H1 (cell line): ENCODE results near the gene FAS. TPM values are rescaled to one million over a fixed set of nuclear protein-coding genes. Genes with fewer than 3 reads are reported as not detected.

Source experiments
- CTCF ChIA-PET: fragments of 300-600 bp; sonication (Branson Sonifier 250); formaldehyde crosslinking; loops from one replicate; lab custom pipeline; 2021; ENCODE audit not compliant: partially characterized antibody; lab: Charles Lee
- POLR2A ChIA-PET: fragments of 300-600 bp; sonication (Branson Sonifier 250); formaldehyde crosslinking; loops from one replicate; lab custom pipeline; 2021; ENCODE audit warnings: inconsistent platforms; ENCODE audit not compliant: partially characterized antibody; lab: Charles Lee
- DNase-seq, 2 experiments: peaks; one replicate each; pipeline versions ENCODE4 v3.0.0 to v3.0.0-alpha.2; 2010 to 2022; ENCODE audit warnings: low spot score in 2 of 2, low read depth in 1 of 2, mixed read lengths in 1 of 2
- FAIRE-seq: peaks from 2 replicates; lab custom pipeline; 2011; peaks lifted over from hg19 to GRCh38; lab: Jason Lieb, UNC
- H2AFZ ChIP-seq: 2 replicates; pipeline ENCODE4 v1.8.1; 2012; ENCODE audit warnings: low read length, inconsistent platforms
- H2AK5ac ChIP-seq: 2 replicates; pipeline ENCODE4 v1.6.1; 2013; ENCODE audit warnings: low read depth, low read length
- H2BK120ac ChIP-seq: replicated peaks from 2 replicates; pipeline ENCODE3; 2013; ENCODE audit warnings: low read depth, low read length, inconsistent platforms
- H2BK12ac ChIP-seq: 2 replicates; pipeline ENCODE4 v1.6.1; 2013; ENCODE audit warnings: low read depth, low read length
- H2BK15ac ChIP-seq: 2 replicates; pipeline ENCODE4 v1.6.1; 2013; ENCODE audit warnings: low read length
- H2BK20ac ChIP-seq: 2 replicates; pipeline ENCODE4 v1.6.1; 2013; ENCODE audit warnings: low read length
- H2BK5ac ChIP-seq: 2 replicates; pipeline ENCODE4 v1.6.1; 2013; ENCODE audit warnings: low read depth, low read length
- H3K14ac ChIP-seq: 2 replicates; pipeline ENCODE4 v1.6.1; 2013; ENCODE audit warnings: inconsistent platforms; ENCODE audit not compliant: insufficient read length
- H3K18ac ChIP-seq: 2 replicates; pipeline ENCODE4 v1.6.1; 2013; ENCODE audit warnings: low read length; ENCODE audit errors: extremely low read depth
- H3K23ac ChIP-seq: 2 replicates; pipeline ENCODE4 v1.6.1; 2013; ENCODE audit warnings: inconsistent platforms; ENCODE audit not compliant: insufficient read length
- H3K23me2 ChIP-seq: 2 replicates; pipeline ENCODE4 v1.6.1; 2013; ENCODE audit warnings: low read depth, low read length
- H3K27ac ChIP-seq: 2 replicates; pipeline ENCODE4 v1.6.1; 2011; ENCODE audit warnings: low read depth, low read length, inconsistent platforms
- H3K27me3 ChIP-seq, 4 experiments: replicated peaks in 1 of 4; 1 replicate in 1 of 4; 2 replicates in 3 of 4; pipeline versions ENCODE4 v1.6.1 to v1.8.1; 2011 to 2013; ENCODE audit warnings: low read length in 3 of 4, mild to moderate bottlenecking in 3 of 4, inconsistent platforms in 2 of 4, mixed read lengths in 2 of 4, moderate library complexity in 1 of 4; ENCODE audit not compliant: control insufficient read depth in 3 of 4, insufficient read depth in 3 of 4; ENCODE audit errors: extremely low read depth in 1 of 4
- H3K36me3 ChIP-seq, 4 experiments: 2 replicates each; pipeline versions ENCODE4 v1.6.1 to v1.8.1; 2011 to 2013; ENCODE audit warnings: mild to moderate bottlenecking in 4 of 4, low read length in 3 of 4, moderate library complexity in 2 of 4, control low read depth in 1 of 4, inconsistent platforms in 1 of 4; ENCODE audit not compliant: insufficient read depth in 4 of 4, control insufficient read depth in 2 of 4
- H3K4ac ChIP-seq: replicated peaks from 2 replicates; pipeline ENCODE3; 2013; ENCODE audit warnings: low read length, low read depth, mixed read lengths, inconsistent platforms; ENCODE audit not compliant: insufficient read length
- H3K4me1 ChIP-seq, 4 experiments: replicated peaks in 1 of 4; 1 replicate in 1 of 4; 2 replicates in 3 of 4; pipeline versions ENCODE4 v1.6.1 to v1.8.1; 2011 to 2013; ENCODE audit warnings: low read length in 3 of 4, inconsistent platforms in 2 of 4, mixed read lengths in 1 of 4; ENCODE audit not compliant: insufficient read depth in 4 of 4, control insufficient read depth in 3 of 4
- H3K4me2 ChIP-seq, 2 experiments: 2 replicates each; pipeline versions ENCODE4 v1.6.1 to v1.8.1; 2011 to 2013; ENCODE audit warnings: low read depth in 2 of 2, low read length in 2 of 2, control low read depth in 1 of 2, inconsistent platforms in 1 of 2, mild to moderate bottlenecking in 1 of 2; ENCODE audit not compliant: insufficient read depth in 1 of 2
- H3K4me3 ChIP-seq, 4 experiments: fragments of 200-600, 300-600 bp in 1 of 4; sonication (generic), shearing (Covaris generic), sonication (Bioruptor Twin) in 1 of 4; 2 replicates each; pipeline versions ENCODE4 v1.5.1 to v1.8.1; 2011 to 2016; ENCODE audit warnings: low read length in 4 of 4, low read depth in 3 of 4, control low read depth in 2 of 4, inconsistent platforms in 2 of 4, mild to moderate bottlenecking in 2 of 4, mixed read lengths in 1 of 4, moderate library complexity in 1 of 4; ENCODE audit not compliant: insufficient read depth in 2 of 4; ENCODE audit errors: extremely low read depth in 1 of 4
- H3K56ac ChIP-seq: replicated peaks from 2 replicates; pipeline ENCODE3; 2013; ENCODE audit warnings: low read depth, mild to moderate bottlenecking, mixed read lengths, low read length, inconsistent platforms; ENCODE audit not compliant: insufficient read length
- H3K79me1 ChIP-seq: 2 replicates; pipeline ENCODE4 v1.6.1; 2013; ENCODE audit warnings: low read depth, low read length, control low read depth
- H3K79me2 ChIP-seq, 2 experiments: 2 replicates each; pipeline versions ENCODE4 v1.6.1 to v1.8.1; 2012 to 2013; ENCODE audit warnings: low read length in 2 of 2, mild to moderate bottlenecking in 2 of 2, inconsistent platforms in 1 of 2; ENCODE audit not compliant: insufficient read depth in 2 of 2, control insufficient read depth in 1 of 2
- H3K9ac ChIP-seq, 4 experiments: replicated peaks in 1 of 4; 1 replicate in 1 of 4; 2 replicates in 3 of 4; pipeline versions ENCODE4 v1.6.1 to v1.8.1; 2011 to 2013; ENCODE audit warnings: low read depth in 3 of 4, low read length in 3 of 4, control low read depth in 2 of 4, mild to moderate bottlenecking in 2 of 4, moderate library complexity in 2 of 4, inconsistent platforms in 1 of 4; ENCODE audit errors: extremely low read depth in 1 of 4
- H3K9me3 ChIP-seq, 2 experiments: 2 replicates each; pipeline versions ENCODE4 v1.6.1 to v1.8.1; 2012 to 2013; ENCODE audit warnings: mild to moderate bottlenecking in 2 of 2, moderate library complexity in 2 of 2, control low read depth in 1 of 2, inconsistent platforms in 1 of 2, low read depth in 1 of 2, low read length in 1 of 2, mixed read lengths in 1 of 2; ENCODE audit not compliant: insufficient read depth in 2 of 2
- H4K20me1 ChIP-seq, 2 experiments: replicated peaks in 1 of 2; 2 replicates each; pipeline versions ENCODE3 to v1.8.1; 2011 to 2013; ENCODE audit warnings: inconsistent platforms in 2 of 2, low read length in 2 of 2, mild to moderate bottlenecking in 1 of 2; ENCODE audit not compliant: insufficient read depth in 2 of 2, control insufficient read depth in 1 of 2
- H4K5ac ChIP-seq: 2 replicates; pipeline ENCODE4 v1.6.1; 2013; ENCODE audit warnings: low read length, low read depth, mixed read lengths, inconsistent platforms; ENCODE audit not compliant: insufficient read length
- H4K8ac ChIP-seq: 2 replicates; pipeline ENCODE4 v1.8.0; 2013; ENCODE audit warnings: mild to moderate bottlenecking, moderate library complexity, low read length, inconsistent platforms; ENCODE audit not compliant: insufficient read depth; ENCODE audit errors: extremely low read depth
- H4K91ac ChIP-seq: replicated peaks from 2 replicates; pipeline ENCODE3; 2013; ENCODE audit warnings: low read length, mixed read lengths, inconsistent platforms; ENCODE audit not compliant: insufficient read length
- BACH1 ChIP-seq: IDR thresholded peaks from 2 replicates; pipeline ENCODE4 v1.6.1; 2012; ENCODE audit warnings: low read length, improper control_type of control experiment
- CEBPB ChIP-seq: IDR thresholded peaks from 2 replicates; pipeline ENCODE4 v1.6.1; 2012; ENCODE audit warnings: low read depth, low read length
- MAFK ChIP-seq: IDR thresholded peaks from 2 replicates; pipeline ENCODE4 v1.6.1; 2012; ENCODE audit warnings: low read depth, mild to moderate bottlenecking, improper control_type of control experiment, low read length
- PHF8 ChIP-seq: fragments of 200-600 bp; sonication (generic); conservative IDR thresholded peaks from 2 replicates; pipeline ENCODE4 v1.7.1; 2012; ENCODE audit warnings: low read depth, mild to moderate bottlenecking, inconsistent platforms, low read length, moderate library complexity
- RXRA ChIP-seq: IDR thresholded peaks from 2 replicates; pipeline ENCODE4 v1.6.1; 2011; ENCODE audit warnings: low read depth, mild to moderate bottlenecking, low read length, moderate library complexity; ENCODE audit not compliant: insufficient read depth
- WGBS, 2 experiments: shearing (Covaris generic) in 1 of 2; methylation state at CpG; one replicate each; pipeline versions ENCODE4 v1.1.6 to v1.1.7; 2013 to 2015; ENCODE audit warnings: low lambda C conversion rate in 2 of 2, mixed read lengths in 2 of 2, inconsistent platforms in 1 of 2, low coverage in 1 of 2, missing lambda C conversion rate in 1 of 2; ENCODE audit not compliant: insufficient replicate concordance in 2 of 2, insufficient coverage in 1 of 2, insufficient read length in 1 of 2; ENCODE audit errors: extremely low coverage in 1 of 2, missing lambda C conversion rate in 1 of 2; 5-methylcytosine and 5-hydroxymethylcytosine counted together
- polyA plus RNA-seq, 7 experiments: library from polyadenylated mRNA; depleted of rRNA in 3 of 7; stranded (reverse) in 5 of 7; unstranded in 2 of 7; fragments of >200 nt in 5 of 7; fragments of 200-250 nt in 2 of 7; gene quantifications; 1 replicate in 5 of 7; 2 replicates in 1 of 7; 4 replicates in 1 of 7; pipeline versions ENCODE4 v1.2.1 to v1.2.3, GENCODE V29; 2011 to 2013; ENCODE audit warnings: missing spikeins in 2 of 7, mixed read lengths in 2 of 7
- total RNA-seq: library from RNA; stranded (reverse); fragmentation: NEBNext Ultra II Directional; extraction: Animal tissue kit (Norgen Biotek cat#: 25700); gene quantifications from 2 replicates; pipeline ENCODE4 v1.2.1, GENCODE V29; 2021

The FAS gene
- total and polyA plus RNA-seq, 2 of the 8 experiments (the other 6 are each of a cell fraction or from before 2014, with no cell fraction given), result 4.0 to 6.7 TPM

GRCh38 chr10:89032141-89032891 is 41.7 kb downstream of the FAS start:
- H3K79me2 ChIP-seq, result no peaks in the 10 kb centered on the region
- ChIA-PET POLR2A (no interaction called here), CTCF (interaction anchor here (0.9 to 4.6 kb wide), 10 partner anchors 10 to 196 kb away, joined by 3 to 100 read pairs (median 10); partner anchors contain the start of gene CH25H)
- H2BK15ac ChIP-seq, result no peak overlapping the region
- H2AK5ac ChIP-seq, result no peak overlapping the region
- peak overlapping the region in 1 of 4 experiments; percentile 4; a peak in 1 of 8 replicates for H3K4me3 ChIP-seq
- no peak overlapping the region for H4K5ac ChIP-seq
- peak overlapping the region; percentile 4; the same call in 1 of the 2 replicates for H3K27ac ChIP-seq
- no peak overlapping the region for H4K91ac ChIP-seq
- no peak overlapping the region for H2BK12ac ChIP-seq
- H3K4ac ChIP-seq, result no peak overlapping the region
- no peak overlapping the region for H3K23ac ChIP-seq
- H2BK20ac ChIP-seq, result no peak overlapping the region
- H3K79me1 ChIP-seq, result no peaks in the 10 kb centered on the region
- H3K4me1 ChIP-seq, result peaks cover 3 to 11% (median 6%) of the 10 kb centered on the region in 4 experiments; a peak in 5 of 7 replicates
- no peak for FAIRE-seq
- H2BK5ac ChIP-seq, result no peak overlapping the region
- H3K9me3 ChIP-seq, result no peaks in the 10 kb centered on the region
- H2AFZ ChIP-seq, result 0 out of 2 replicates have a peak overlapping the region, but pooled peaks have one; percentile 48
- peak in 1 of 2 experiments; percentile 13 for DNase-seq
- H2BK120ac ChIP-seq, result no peak overlapping the region
- H3K18ac ChIP-seq, result no peak overlapping the region
- no peaks in the 10 kb centered on the region for H3K27me3 ChIP-seq
- 56% methylated on average over 8 of the region's 8 CpGs; no CpG with 5 or more reads in 1 of the 2 experiments for WGBS, 2 experiments
- H4K20me1 ChIP-seq, result no peaks in the 10 kb centered on the region
- TF ChIP-seq CEBPB, result peak; percentile 93
- no peak for TF ChIP-seq RXRA
- peak; percentile 87 for TF ChIP-seq MAFK
- TF ChIP-seq PHF8, result no peak
- peak; percentile 98 for TF ChIP-seq BACH1
- H3K14ac ChIP-seq, result no peak overlapping the region
- H3K4me2 ChIP-seq, result peak overlapping the region; percentile 22 to 40; a peak in 3 of 4 replicates
- no peak overlapping the region for H3K56ac ChIP-seq
- no peak overlapping the region for H3K9ac ChIP-seq
- no peaks in the 10 kb centered on the region for H3K23me2 ChIP-seq
- H3K36me3 ChIP-seq, result no peaks in the 10 kb centered on the region
- no peak overlapping the region for H4K8ac ChIP-seq
